ENCODE results near the gene GALNT9.

DNA sequence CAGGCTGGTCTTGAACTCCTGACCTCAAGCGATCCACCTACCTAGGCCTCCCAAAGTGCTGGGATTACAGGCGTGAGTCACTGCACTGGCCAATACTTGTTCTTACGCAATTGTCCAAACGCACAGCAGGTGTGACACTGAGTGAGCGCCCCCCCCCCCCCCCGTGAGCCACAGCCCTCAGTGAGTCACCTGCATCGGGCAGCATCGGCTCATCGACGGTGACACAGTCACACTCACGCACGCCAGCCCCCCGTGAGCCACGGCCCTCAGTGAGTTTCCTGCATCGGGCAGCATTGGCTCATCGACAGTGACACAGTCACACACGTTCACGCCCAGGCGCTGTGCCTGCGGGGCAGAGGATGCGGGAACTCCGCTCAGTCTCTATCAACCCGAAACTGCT lies 42.5 kb downstream of the GALNT9 start:
- TF ChIP-seq EZH2phosphoT487 (IDR thresholded peaks at IDR 0.05; ENCODE audit: insufficient read depth, low read depth) (no peak), EZH2 (IDR thresholded peaks at IDR 0.05; ENCODE audit: insufficient read depth, poor library complexity, severe bottlenecking) (no peak)
